OCI-LY1 (cell line): ENCODE measurements around the gene PAWR.

Source experiments
- CTCF ChIP-seq: fragments of 200-600 bp; sonication (generic), shearing (Covaris generic); IDR thresholded peaks from 2 replicates; pipeline ENCODE4 v1.5.1; 2017; ENCODE audit warnings: mild to moderate bottlenecking, antibody characterized with exemption, low read length, moderate library complexity, mixed read lengths
- EZH2 ChIP-seq: fragments of 200-600 bp; sonication (generic), shearing (Covaris generic); IDR thresholded peaks from 2 replicates; pipeline ENCODE4 v1.8.0; 2017; ENCODE audit warnings: borderline replicate concordance, mixed run types, mild to moderate bottlenecking, antibody characterized with exemption, low read length, moderate library complexity, mixed read lengths

- TF ChIP-seq CTCF (no peak), EZH2 (no peak)
Measured at GRCh38 chr12:79643821-79644220, 46.9 kb downstream of the PAWR start.
